DOHH2 (cell line): ENCODE results near the gene RPS27A.

Experiments used
- CTCF ChIP-seq: fragments of 200-600 bp; sonication (generic); IDR thresholded peaks from one replicate; pipeline ENCODE4 v1.5.1; 2014; ENCODE audit warnings: antibody characterized with exemption, mild to moderate bottlenecking, low read depth, low read length; ENCODE audit not compliant: poor library complexity, severe bottlenecking
- EZH2phosphoT487 ChIP-seq: fragments of 200-600 bp; sonication (generic); IDR thresholded peaks from 2 replicates; pipeline ENCODE4 v1.6.1; 2017; ENCODE audit warnings: borderline replicate concordance, mild to moderate bottlenecking, antibody characterized with exemption, low read length, moderate library complexity, mixed read lengths

GRCh38 chr2:55204950-55205349, 27.5 kb upstream of the RPS27A start:
- no peak for TF ChIP-seq EZH2phosphoT487
- no peak for TF ChIP-seq CTCF
